Body of pancreas (tissue), 4 donors: ENCODE measurements around the gene UCK1. TPM values are rescaled to one million over a fixed set of nuclear protein-coding genes. Genes with fewer than 3 reads are reported as not detected.

Experiments
- ATAC-seq: fragments of 150-250 bp; one replicate; pipeline ENCODE4 v1.9.1; 2016
- DNase-seq, 4 donors: peaks; one replicate each; pipeline ENCODE4 v3.0.0-alpha.2; 2019
- H3K27ac ChIP-seq, 4 donors: fragments of 200-600 bp; sonication (generic); 1 replicate in 3 of 4; 2 replicates in 1 of 4; pipeline versions ENCODE4 v1.5.1 to v1.6.1; 2016 to 2019; ENCODE audit warnings: mild to moderate bottlenecking in 1 of 4, mixed read lengths in 1 of 4, moderate library complexity in 1 of 4
- H3K27me3 ChIP-seq, 2 donors: fragments of 200-600 bp; sonication (generic); one replicate each; pipeline ENCODE4 v1.6.0; 2016; ENCODE audit warnings: mild to moderate bottlenecking in 1 of 2
- H3K36me3 ChIP-seq, 2 donors: fragments of 200-600 bp; sonication (generic); replicated peaks in 1 of 2; 2 replicates each; pipeline ENCODE4 v1.5.1; 2016; ENCODE audit warnings: low read depth in 2 of 2; ENCODE audit not compliant: insufficient read depth in 1 of 2
- H3K4me1 ChIP-seq: fragments of 200-600 bp; sonication (generic); one replicate; pipeline ENCODE4 v1.6.0; 2016
- H3K4me3 ChIP-seq, 2 donors: fragments of 200-600 bp; sonication (generic); 1 replicate in 1 of 2; 2 replicates in 1 of 2; pipeline ENCODE4 v1.5.1; 2016 to 2019
- H3K9me3 ChIP-seq, 3 donors: fragments of 200-600 bp; sonication (generic); 1 replicate in 2 of 3; 2 replicates in 1 of 3; pipeline ENCODE4 v1.5.1; 2016
- CTCF ChIP-seq, 7 experiments: fragments of 450-650 bp in 4 of 7; fragments of 200-600 bp in 3 of 7; sonication (generic) in 3 of 7; IDR thresholded peaks; one replicate each; pipeline ENCODE4 v1.5.1; 2016 to 2019; ENCODE audit warnings: antibody characterized with exemption in 7 of 7
- POLR2A ChIP-seq, 3 donors: fragments of 450-650 bp; IDR thresholded peaks; one replicate each; pipeline ENCODE4 v1.6.1; 2016; ENCODE audit warnings: antibody characterized with exemption in 3 of 3, mild to moderate bottlenecking in 2 of 3
- WGBS, 2 donors: methylation state at CpG; one replicate each; pipeline ENCODE4 v1.1.5; 2017; 5-methylcytosine and 5-hydroxymethylcytosine counted together
- intact Hi-C: fragments of 100-400 bp; cut with DNase I; formaldehyde crosslinking; loops from one replicate; pipeline ENCODE4 v1.15.1; 2023
- total RNA-seq, 2 donors: library from RNA; depleted of rRNA; stranded (reverse); fragments of >200 nt; gene quantifications; one replicate each; pipeline ENCODE4 v1.1.0, GENCODE V29; 2016

The UCK1 gene
- total RNA-seq, 2 donors from 2014 or later, result 16.5 to 37.1 TPM

GRCh38 chr9:131522257-131523085, 8.6 kb downstream of the UCK1 start:
- no peaks in the 10 kb centered on the region for H3K4me1 ChIP-seq
- DNase-seq (no peak), ATAC-seq (no peak)
- H3K27me3 ChIP-seq, result no peaks in the 10 kb centered on the region
- H3K36me3 ChIP-seq, result peaks cover 0 to 30% of the 10 kb centered on the region in 2 donors
- H3K27ac ChIP-seq, result no peak overlapping the region
- intact Hi-C loops, result no loop called here
- 91% methylated on average over 15 to 26 of the region's 29 CpGs for WGBS, 2 donors
- H3K9me3 ChIP-seq, result no peaks in the 10 kb centered on the region
- no peak for TF ChIP-seq CTCF (IDR thresholded peaks at IDR 0.05)
- no peak for TF ChIP-seq POLR2A (IDR thresholded peaks at IDR 0.05)
- H3K4me3 ChIP-seq, result no peak overlapping the region

GRCh38 chr9:131521822-131522221, 9.2 kb downstream of the UCK1 start:
- Histone ChIP-seq H3K36me3 (peaks cover 0 to 30% of the 10 kb centered on the region in 2 donors), H3K4me3 (no peak overlapping the region), H3K4me1 (no peaks in the 10 kb centered on the region), H3K27me3 (no peaks in the 10 kb centered on the region), H3K9me3 (no peaks in the 10 kb centered on the region), H3K27ac (no peak overlapping the region)
- ATAC-seq (no peak), DNase-seq (no peak)
- TF ChIP-seq CTCF (IDR thresholded peaks at IDR 0.05) (no peak), POLR2A (IDR thresholded peaks at IDR 0.05) (no peak)
- 96 to 98% methylated on average over 11 to 13 of the region's 13 CpGs for WGBS, 2 donors
- intact Hi-C loops, result no loop called here

- Histone ChIP-seq H3K27ac (no peak overlapping the region), H3K9me3 (no peaks in the 10 kb centered on the region), H3K27me3 (no peaks in the 10 kb centered on the region), H3K4me3 (no peak overlapping the region), H3K36me3 (peaks cover 0 to 32% of the 10 kb centered on the region in 2 donors), H3K4me1 (no peaks in the 10 kb centered on the region)
- intact Hi-C loops, result no loop called here
- ATAC-seq (no peak), DNase-seq (no peak)
- no peak for TF ChIP-seq CTCF (IDR thresholded peaks at IDR 0.05)
- TF ChIP-seq POLR2A (IDR thresholded peaks at IDR 0.05), result no peak
- WGBS, 2 donors, result 91 to 94% methylated on average over 10 of the region's 10 CpGs
Measured at GRCh38 chr9:131521203-131521602, 9.9 kb downstream of the UCK1 start.

- DNase-seq (no peak), ATAC-seq (no peak)
- H3K9me3 ChIP-seq, result no peaks in the 10 kb centered on the region
- H3K36me3 ChIP-seq, result peaks cover 0 to 33% of the 10 kb centered on the region in 2 donors
- intact Hi-C loops, result no loop called here
- no peak for TF ChIP-seq CTCF (IDR thresholded peaks at IDR 0.05)
- TF ChIP-seq POLR2A (IDR thresholded peaks at IDR 0.05), result no peak
- H3K4me1 ChIP-seq, result no peaks in the 10 kb centered on the region
- H3K27ac ChIP-seq, result no peak overlapping the region
- H3K27me3 ChIP-seq, result no peaks in the 10 kb centered on the region
- 80% methylated on average over 15 to 16 of the region's 16 CpGs for WGBS, 2 donors
- H3K4me3 ChIP-seq, result no peak overlapping the region
Measured at GRCh38 chr9:131520503-131520902, 10.6 kb downstream of the UCK1 start.

- no peak overlapping the region for H3K4me3 ChIP-seq
- H3K4me1 ChIP-seq, result no peaks in the 10 kb centered on the region
- H3K27ac ChIP-seq, result no peak overlapping the region
- intact Hi-C loops, result no loop called here
- H3K9me3 ChIP-seq, result no peaks in the 10 kb centered on the region
- TF ChIP-seq POLR2A (IDR thresholded peaks at IDR 0.05), result no peak
- no peak for TF ChIP-seq CTCF (IDR thresholded peaks at IDR 0.05)
- no peak for DNase-seq
- H3K36me3 ChIP-seq, result peaks cover 0 to 29% of the 10 kb centered on the region in 2 donors
- 96 to 99% methylated on average over 14 to 20 of the region's 20 CpGs for WGBS, 2 donors
- ATAC-seq, result no peak
- no peaks in the 10 kb centered on the region for H3K27me3 ChIP-seq
Measured at GRCh38 chr9:131518553-131518952, 12.5 kb downstream of the UCK1 start.
